ENCODE measurements around the gene MARK4.
A peak's percentile ranks its signal among the peaks of the same experiment; 100 is the strongest.

Gene MARK4

DNA sequence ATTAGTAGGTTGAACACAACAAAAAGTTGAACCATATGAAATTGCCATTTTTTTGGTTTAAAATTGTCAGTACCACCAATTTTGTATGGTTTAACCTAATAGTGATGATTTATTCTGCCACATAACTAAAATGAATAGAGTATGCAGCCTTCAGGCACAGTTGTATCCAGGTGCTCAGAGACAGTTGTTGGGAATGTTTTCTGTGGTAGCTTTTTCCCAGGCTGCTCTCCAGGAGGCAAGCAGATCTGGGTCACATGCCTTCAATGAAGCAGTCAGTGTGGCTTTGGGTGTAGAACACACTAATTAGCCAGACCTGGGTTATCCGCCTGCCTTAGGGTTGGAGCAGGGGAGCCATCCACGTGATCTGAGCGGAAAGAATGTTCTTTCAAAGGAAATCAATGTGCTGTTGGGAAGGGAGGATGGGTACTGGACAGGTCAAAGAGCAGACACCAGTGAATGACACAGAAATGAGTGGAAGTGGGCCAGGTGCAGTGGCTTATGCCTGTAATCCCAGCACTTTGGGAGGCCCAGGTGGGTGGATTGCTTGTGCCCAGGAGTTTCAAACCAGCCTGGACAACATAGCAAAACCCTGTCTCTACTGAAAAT is 28.6 kb downstream of the MARK4 start:
- H3K27ac Mint-ChIP-seq: no peak overlapping the region
- no peaks in the 10 kb centered on the region for H3K4me1 Mint-ChIP-seq
- H3K4me3 Mint-ChIP-seq: no peak overlapping the region
- no peaks in the 10 kb centered on the region for H3K9me3 Mint-ChIP-seq
- H3K36me3 Mint-ChIP-seq: peaks cover 13% of the 10 kb centered on the region
- H3K27me3 Mint-ChIP-seq: no peaks in the 10 kb centered on the region

DNA sequence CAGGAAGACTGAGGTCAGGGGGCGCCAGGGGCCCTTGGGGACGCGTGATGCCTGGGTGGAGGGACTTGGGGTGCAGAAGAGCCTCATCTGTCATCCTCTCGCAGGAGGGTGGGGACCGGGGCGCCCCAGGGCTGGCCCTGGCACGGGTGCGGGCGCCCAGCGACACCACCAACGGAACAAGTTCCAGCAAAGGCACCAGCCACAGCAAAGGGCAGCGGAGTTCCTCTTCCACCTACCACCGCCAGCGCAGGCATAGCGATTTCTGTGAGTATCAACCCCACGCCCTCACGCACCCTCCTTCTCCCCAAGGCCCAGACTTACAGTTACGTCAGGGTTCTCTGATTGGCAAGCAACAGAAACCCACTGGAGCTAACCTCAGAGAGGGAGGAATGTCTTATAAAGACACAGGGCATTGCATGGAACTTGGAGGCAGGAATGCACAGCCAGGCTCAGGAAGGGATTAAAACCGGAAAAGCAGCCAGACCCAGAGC is 29.4 kb downstream of the MARK4 start:
- H3K4me1 Mint-ChIP-seq: no peaks in the 10 kb centered on the region
- no peak overlapping the region for H3K4me3 Mint-ChIP-seq
- H3K9me3 Mint-ChIP-seq: no peaks in the 10 kb centered on the region
- H3K27ac Mint-ChIP-seq: no peak overlapping the region
- no peaks in the 10 kb centered on the region for H3K27me3 Mint-ChIP-seq
- peaks cover 15% of the 10 kb centered on the region for H3K36me3 Mint-ChIP-seq

DNA sequence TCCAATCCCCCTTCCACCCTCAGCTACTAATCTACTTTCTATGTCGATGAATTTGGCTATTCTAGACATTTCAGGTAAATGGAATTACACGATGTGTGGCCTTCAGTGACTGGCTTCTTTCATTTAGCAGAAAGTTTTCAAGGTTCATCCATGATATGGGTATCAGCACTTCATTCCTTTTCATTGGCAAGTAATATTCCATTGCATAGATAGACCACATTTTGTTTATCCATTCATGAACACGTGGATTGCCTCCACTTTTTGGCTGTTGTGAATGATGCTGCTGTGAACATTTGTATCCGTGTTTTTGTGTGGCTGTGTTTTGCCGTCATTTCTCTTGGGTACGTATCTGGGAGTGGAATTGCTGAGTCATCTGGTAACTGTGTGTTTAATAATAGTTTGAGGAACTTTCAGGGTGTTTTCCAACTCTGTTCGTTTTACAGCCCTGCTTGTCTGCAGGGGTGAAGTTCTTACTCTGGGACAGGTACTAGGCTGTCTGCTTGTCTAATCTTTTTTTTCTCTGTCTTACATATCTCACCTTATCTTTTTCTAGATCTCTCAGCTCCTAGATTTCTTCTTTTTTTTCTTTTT is 32.5 kb downstream of the MARK4 start:
- Mint-ChIP-seq H3K9me3 (no peaks in the 10 kb centered on the region), H3K36me3 (peaks cover 19% of the 10 kb centered on the region)

DNA sequence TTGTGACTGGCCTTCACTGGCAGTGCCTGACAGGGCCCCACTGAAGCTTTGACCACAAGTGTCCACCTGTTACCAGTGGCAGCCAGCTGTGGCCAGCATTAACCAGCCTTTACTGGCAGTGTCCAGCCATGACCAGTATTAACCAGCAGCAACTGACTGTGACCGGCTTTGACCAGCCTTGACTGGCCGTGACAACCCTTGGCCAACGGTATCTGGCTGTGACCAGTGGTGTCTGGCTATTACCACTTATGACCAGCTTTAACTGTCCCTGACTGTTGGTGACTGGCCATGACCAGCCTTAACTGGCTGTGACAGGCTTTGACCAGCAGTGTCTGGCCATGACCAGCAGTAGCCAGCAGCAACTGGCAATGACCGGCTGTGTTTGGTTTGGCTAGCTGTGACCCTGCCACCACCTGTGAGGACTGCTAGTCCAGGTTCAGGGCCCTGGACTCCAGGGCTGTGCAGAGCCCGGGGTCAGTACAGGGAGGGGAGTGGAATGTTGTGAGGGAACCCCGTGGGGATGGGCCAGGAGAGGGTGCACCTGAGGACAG is 39.4 kb downstream of the MARK4 start:
- Mint-ChIP-seq H3K27me3 (no peaks in the 10 kb centered on the region), H3K4me1 (peaks cover 5% of the 10 kb centered on the region), H3K4me3 (no peak overlapping the region), H3K9me3 (no peaks in the 10 kb centered on the region), H3K27ac (no peak overlapping the region), H3K36me3 (peaks cover 26% of the 10 kb centered on the region)

More for the DNA sequence above, 32.5 kb downstream of the MARK4 start:
- Mint-ChIP-seq H3K4me1 (no peaks in the 10 kb centered on the region), H3K27me3 (no peaks in the 10 kb centered on the region), H3K4me3 (no peak overlapping the region), H3K27ac (no peak overlapping the region)

DNA sequence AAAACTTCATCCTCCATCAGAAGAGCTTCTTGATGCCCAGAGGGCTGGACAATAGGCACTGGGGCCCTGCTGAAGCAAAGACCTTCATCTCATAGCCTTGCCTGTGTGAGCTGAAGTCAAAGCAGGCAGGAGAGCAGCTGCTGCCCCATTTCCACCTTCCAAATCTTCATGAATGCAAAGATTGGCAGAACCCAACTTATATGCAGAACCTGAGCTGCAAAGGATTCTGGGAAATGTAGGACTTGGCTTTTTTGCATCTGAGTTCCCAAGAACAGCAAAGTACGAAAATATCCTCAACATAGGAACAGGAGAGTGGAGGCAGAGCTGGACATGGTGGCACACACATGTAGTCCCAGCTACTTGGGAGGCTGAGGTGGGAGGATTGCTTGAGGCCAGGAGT is 40.8 kb downstream of the MARK4 start:
- Mint-ChIP-seq H3K9me3 (no peaks in the 10 kb centered on the region), H3K27me3 (no peaks in the 10 kb centered on the region), H3K4me3 (no peak overlapping the region), H3K4me1 (peaks cover 5% of the 10 kb centered on the region), H3K27ac (no peak overlapping the region), H3K36me3 (peaks cover 27% of the 10 kb centered on the region)

DNA sequence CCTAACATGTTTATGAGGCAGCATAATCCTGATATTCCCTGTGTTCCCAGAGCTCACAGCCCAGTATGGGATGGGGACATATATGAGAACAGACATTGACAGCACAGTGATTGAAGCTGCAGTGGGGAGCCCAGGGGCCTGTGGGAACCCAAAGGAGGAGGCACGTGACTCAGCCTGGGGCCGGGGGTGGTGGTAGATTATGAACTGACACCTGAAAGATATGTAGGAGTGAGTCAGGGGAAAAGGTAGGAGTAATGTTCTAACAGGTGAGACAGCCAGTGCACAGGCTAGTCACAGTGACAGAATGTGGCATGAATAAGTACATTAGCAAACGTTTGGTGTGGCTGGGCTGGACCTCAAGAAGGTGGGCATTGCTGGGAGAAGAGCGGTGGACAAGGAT is 42.6 kb downstream of the MARK4 start:
- no peak overlapping the region for H3K4me3 Mint-ChIP-seq
- no peaks in the 10 kb centered on the region for H3K27me3 Mint-ChIP-seq
- no peaks in the 10 kb centered on the region for H3K9me3 Mint-ChIP-seq
- peaks cover 5% of the 10 kb centered on the region for H3K4me1 Mint-ChIP-seq
- no peak overlapping the region for H3K27ac Mint-ChIP-seq
- H3K36me3 Mint-ChIP-seq: peaks cover 27% of the 10 kb centered on the region

DNA sequence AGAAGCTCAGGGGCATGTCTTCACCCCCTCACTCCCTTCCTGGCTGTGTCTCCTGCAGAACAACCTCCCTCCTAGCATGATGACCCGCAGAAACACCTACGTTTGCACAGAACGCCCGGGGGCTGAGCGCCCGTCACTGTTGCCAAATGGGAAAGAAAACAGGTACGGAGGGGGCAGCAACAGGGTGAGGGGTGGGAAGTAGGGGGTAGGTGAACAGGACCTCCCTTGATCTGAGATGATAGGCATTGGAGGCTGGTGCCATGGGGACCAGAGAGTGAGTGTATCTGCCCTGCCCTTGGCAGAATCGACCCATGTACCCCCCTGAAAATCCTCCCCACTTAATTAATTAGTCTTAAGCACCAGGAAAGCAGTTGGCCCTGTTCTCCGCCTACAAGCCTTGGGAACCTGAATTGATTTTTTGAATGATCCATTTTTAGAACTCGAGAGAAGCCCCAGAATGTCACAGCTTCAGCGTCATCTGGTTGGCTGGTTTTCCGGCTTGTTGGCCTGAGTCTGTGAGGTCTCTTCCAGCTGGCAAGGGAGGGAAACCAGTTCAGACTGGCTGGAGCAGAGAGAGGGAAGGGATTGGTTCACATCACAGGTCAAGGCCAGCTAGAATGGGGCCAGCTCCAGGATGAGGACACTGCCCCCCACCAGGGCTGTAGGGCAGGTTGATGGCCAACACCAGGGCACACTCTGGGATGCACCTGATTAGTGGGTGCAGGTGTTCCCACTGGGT is 43.4 kb downstream of the MARK4 start:
- H3K36me3 Mint-ChIP-seq: peaks cover 27% of the 10 kb centered on the region
- H3K4me1 Mint-ChIP-seq: peaks cover 5% of the 10 kb centered on the region
- H3K27me3 Mint-ChIP-seq: no peaks in the 10 kb centered on the region
- H3K9me3 Mint-ChIP-seq: no peaks in the 10 kb centered on the region
- no peak overlapping the region for H3K4me3 Mint-ChIP-seq
- H3K27ac Mint-ChIP-seq: peak overlapping the region; percentile 23

DNA sequence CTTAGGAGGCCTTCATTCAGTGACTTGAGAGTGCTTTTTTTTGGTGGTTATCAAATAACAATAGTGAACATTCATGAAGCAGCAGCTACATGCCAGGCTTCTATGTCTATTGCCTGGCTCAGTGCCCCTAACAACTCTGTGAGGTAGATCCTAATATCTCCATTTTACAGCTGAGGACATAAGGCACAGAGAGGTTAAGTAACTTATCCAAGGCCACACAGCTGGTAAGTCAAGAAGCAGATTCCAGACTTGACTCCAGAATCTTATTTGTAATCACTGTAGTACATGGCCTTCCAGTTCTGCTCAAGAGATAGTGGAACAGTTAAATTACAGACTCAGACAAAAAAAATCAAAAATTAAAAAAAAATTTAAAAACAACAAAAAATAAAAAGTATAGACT is 44.8 kb downstream of the MARK4 start:
- Mint-ChIP-seq H3K27me3 (no peaks in the 10 kb centered on the region), H3K36me3 (peaks cover 27% of the 10 kb centered on the region), H3K4me1 (peaks cover 5% of the 10 kb centered on the region), H3K4me3 (no peak overlapping the region), H3K27ac (no peak overlapping the region), H3K9me3 (no peaks in the 10 kb centered on the region)

DNA sequence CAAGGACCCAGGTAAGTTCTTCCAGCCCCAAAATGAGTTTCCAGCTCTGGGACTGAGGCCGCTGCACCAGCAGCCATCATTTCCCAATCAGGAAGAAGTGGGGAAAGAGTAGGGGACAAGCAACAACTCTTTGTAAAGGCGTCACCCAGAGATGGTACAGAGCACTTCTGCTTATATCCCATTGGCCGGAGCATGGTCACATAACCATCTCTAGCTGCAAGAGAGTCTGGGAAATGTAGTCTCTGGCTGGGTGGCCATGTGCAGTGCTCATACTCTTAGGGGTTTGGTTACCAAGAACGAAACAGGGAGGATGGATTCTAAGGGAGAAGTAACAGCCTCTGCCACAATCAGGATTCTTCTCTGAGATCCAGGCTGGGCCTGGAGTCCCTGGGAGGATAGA is 45.3 kb downstream of the MARK4 start:
- peaks cover 25% of the 10 kb centered on the region for H3K36me3 Mint-ChIP-seq
- peaks cover 5% of the 10 kb centered on the region for H3K4me1 Mint-ChIP-seq
- no peaks in the 10 kb centered on the region for H3K27me3 Mint-ChIP-seq
- no peaks in the 10 kb centered on the region for H3K9me3 Mint-ChIP-seq
- H3K4me3 Mint-ChIP-seq: no peak overlapping the region
- no peak overlapping the region for H3K27ac Mint-ChIP-seq

DNA sequence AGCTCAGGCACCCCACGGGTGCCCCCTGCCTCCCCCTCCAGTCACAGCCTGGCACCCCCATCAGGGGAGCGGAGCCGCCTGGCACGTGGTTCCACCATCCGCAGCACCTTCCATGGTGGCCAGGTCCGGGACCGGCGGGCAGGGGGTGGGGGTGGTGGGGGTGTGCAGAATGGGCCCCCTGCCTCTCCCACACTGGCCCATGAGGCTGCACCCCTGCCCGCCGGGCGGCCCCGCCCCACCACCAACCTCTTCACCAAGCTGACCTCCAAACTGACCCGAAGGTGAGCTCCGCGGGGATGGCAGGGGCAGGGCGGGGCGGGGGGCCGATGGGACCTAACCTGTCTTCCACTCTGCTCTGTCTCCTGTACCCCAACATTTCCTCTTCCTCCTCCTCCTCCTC is 46.6 kb downstream of the MARK4 start:
- Mint-ChIP-seq H3K27me3 (no peaks in the 10 kb centered on the region), H3K9me3 (no peaks in the 10 kb centered on the region), H3K36me3 (peaks cover 21% of the 10 kb centered on the region), H3K4me3 (no peak overlapping the region), H3K4me1 (peaks cover 5% of the 10 kb centered on the region), H3K27ac (no peak overlapping the region)

DNA sequence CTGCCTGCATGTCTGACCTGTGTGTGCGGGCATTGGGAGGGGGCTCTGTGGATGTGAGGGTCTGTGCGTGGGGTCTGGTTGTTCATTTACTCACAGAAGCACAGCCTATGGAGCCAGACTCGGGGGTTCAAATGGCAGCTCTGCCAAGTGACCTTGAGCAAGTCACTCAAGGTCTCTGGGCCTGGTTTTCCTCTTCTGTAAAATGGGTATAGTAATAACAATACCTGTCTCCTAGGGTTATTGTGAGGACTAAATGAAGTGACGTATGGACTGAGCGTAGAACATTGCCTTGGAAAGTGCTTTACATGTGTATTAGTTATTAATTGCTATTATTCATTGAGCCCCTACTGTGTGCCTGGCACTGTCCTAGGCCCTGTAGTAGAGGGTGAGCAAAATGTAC is 47.2 kb downstream of the MARK4 start:
- Mint-ChIP-seq H3K36me3 (peaks cover 20% of the 10 kb centered on the region), H3K27ac (no peak overlapping the region), H3K4me1 (peaks cover 5% of the 10 kb centered on the region), H3K9me3 (no peaks in the 10 kb centered on the region), H3K4me3 (no peak overlapping the region), H3K27me3 (no peaks in the 10 kb centered on the region)

DNA sequence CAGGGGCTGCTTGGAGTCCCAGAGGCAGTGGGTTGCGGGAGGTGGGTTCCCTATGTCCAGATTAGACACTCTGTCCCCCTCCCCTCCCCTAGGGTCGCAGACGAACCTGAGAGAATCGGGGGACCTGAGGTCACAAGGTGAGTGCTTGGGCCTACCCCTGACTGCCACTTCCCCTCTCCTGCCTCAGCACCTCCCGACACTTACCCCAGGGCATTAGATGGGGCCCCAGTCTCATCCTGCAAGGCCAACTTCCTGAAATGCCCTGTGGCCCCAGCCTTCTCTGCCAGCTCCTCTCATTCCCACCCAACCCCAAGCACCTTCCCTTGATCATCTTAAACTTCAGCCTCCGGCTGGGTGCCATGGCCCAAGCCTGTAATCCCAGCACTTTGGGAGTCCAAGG is 48.6 kb downstream of the MARK4 start:
- Mint-ChIP-seq H3K36me3 (peaks cover 14% of the 10 kb centered on the region), H3K9me3 (no peaks in the 10 kb centered on the region), H3K4me3 (no peak overlapping the region), H3K27ac (no peak overlapping the region), H3K4me1 (no peaks in the 10 kb centered on the region), H3K27me3 (no peaks in the 10 kb centered on the region)

DNA sequence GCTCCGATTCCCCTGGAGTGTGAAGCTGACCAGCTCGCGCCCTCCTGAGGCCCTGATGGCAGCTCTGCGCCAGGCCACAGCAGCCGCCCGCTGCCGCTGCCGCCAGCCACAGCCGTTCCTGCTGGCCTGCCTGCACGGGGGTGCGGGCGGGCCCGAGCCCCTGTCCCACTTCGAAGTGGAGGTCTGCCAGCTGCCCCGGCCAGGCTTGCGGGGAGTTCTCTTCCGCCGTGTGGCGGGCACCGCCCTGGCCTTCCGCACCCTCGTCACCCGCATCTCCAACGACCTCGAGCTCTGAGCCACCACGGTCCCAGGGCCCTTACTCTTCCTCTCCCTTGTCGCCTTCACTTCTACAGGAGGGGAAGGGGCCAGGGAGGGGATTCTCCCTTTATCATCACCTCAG is 51.3 kb downstream of the MARK4 start:
- Mint-ChIP-seq H3K27me3 (no peaks in the 10 kb centered on the region), H3K27ac (no peak overlapping the region), H3K4me1 (no peaks in the 10 kb centered on the region), H3K9me3 (no peaks in the 10 kb centered on the region), H3K36me3 (peaks cover 7% of the 10 kb centered on the region), H3K4me3 (no peak overlapping the region)

DNA sequence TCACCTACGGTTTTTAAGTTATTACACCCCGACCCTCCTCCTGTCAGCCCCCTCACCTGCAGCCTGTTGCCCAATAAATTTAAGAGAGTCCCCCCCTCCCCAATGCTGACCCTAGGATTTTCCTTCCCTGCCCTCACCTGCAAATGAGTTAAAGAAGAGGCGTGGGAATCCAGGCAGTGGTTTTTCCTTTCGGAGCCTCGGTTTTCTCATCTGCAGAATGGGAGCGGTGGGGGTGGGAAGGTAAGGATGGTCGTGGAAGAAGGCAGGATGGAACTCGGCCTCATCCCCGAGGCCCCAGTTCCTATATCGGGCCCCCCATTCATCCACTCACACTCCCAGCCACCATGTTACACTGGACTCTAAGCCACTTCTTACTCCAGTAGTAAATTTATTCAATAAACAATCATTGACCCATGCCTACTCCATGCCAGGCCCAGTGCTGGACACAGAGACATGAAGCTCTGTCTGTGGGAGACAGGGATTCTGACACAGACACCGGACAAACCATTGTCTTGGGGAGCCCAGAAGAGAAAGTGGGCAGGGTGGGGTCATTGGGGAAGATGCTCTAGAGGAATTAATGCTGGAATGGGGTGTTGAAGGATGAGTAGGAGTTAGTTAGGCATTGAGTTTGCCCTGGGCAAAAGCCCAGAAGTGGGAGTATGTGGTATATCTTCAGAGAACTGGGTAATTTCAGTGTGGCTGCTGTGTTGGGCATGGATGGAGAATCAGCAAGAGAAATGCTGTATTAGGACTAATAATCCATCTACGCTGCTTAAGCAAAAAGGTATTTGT is 52.4 kb downstream of the MARK4 start:
- Mint-ChIP-seq H3K27ac (no peak overlapping the region), H3K4me3 (no peak overlapping the region), H3K9me3 (no peaks in the 10 kb centered on the region), H3K36me3 (peaks cover 7% of the 10 kb centered on the region), H3K4me1 (no peaks in the 10 kb centered on the region), H3K27me3 (no peaks in the 10 kb centered on the region)

DNA sequence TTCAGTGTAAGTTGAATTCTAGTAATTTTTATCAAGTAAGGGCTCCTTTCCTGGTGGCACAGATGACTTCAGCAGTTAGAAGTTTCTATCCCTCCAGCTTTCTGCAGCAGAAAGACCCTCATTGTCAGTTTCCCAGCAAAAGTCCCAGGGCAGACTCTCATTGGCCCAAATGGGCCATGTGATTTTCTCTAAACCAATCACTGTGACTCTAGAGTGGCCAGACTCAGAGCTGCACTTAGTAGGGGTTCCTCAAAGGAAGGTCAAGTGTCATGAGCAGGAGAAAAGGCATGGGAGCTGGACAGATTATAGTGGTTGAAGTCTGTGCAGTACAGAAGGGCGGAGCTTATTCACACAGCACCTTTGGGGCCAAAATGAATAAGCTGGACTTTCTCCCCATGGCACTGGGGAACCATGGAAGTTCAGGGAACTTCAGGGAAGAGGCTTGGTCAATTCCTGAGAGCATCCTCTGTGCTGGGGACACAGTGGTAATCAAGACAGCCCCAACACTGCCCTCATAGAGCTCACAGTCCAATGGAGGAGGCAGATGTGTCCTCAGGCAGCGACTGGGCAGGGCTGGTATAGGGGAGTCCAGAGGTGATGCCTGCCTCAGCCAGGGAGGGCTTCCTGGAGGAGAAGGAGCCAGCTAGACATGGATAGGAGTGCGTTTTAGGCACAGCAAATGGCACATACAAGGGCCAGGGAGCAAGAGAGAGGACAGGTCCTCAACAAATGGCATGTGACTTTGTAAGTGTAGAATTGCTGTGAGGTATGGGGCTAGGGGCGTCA is 53.3 kb downstream of the MARK4 start:
- H3K4me3 Mint-ChIP-seq: no peak overlapping the region
- no peaks in the 10 kb centered on the region for H3K9me3 Mint-ChIP-seq
- H3K27me3 Mint-ChIP-seq: no peaks in the 10 kb centered on the region
- H3K4me1 Mint-ChIP-seq: no peaks in the 10 kb centered on the region
- peaks cover 6% of the 10 kb centered on the region for H3K36me3 Mint-ChIP-seq
- no peak overlapping the region for H3K27ac Mint-ChIP-seq
